Astrocyte of the spinal cord (primary cell): ENCODE results near the gene FAN1.

Source experiments
- DNase-seq: peaks from one replicate; pipeline ENCODE4 v3.0.0; 2011; ENCODE audit warnings: low read depth, low spot score
- H3K4me3 ChIP-seq: 2 replicates; pipeline ENCODE4 v1.5.1; 2011; ENCODE audit warnings: low read depth, mild to moderate bottlenecking, low read length, moderate library complexity
- CTCF ChIP-seq: IDR thresholded peaks from 2 replicates; pipeline ENCODE4 v1.5.1; 2012; ENCODE audit warnings: low read depth, mild to moderate bottlenecking, low read length, inconsistent platforms
- in situ Hi-C: cut with HindIII; loops from 2 replicates; pipeline ENCODE4 v1.10.0; 2017; ENCODE audit warnings: low sequenced_read_pairs

FAN1 gene

GRCh38 chr15:30903497-30904187 lies at the start of gene FAN1:
FAN1 (plus strand) TSS chr15:30903915; CDS start chr15:30904664, 749 bp downstream.
- H3K4me3 ChIP-seq, result peak within 1 kb of the TSS; percentile 69
- TF ChIP-seq CTCF, result no peak
- in situ Hi-C loops, result no loop called here
- DNase-seq, result peak; percentile 87

- in situ Hi-C loops, result no loop called here
- peak; percentile 79 for TF ChIP-seq CTCF
- DNase-seq, result peak; percentile 29
- no peak overlapping the region for H3K4me3 ChIP-seq
These were observed 44.4 kb upstream of the FAN1 start for GRCh38 chr15:30859091-30859874.

GRCh38 chr15:30865257-30865656 lies 38.5 kb upstream of the FAN1 start:
- in situ Hi-C loops, result no loop called here
- H3K4me3 ChIP-seq, result no peak overlapping the region
- DNase-seq, result no peak
- no peak for TF ChIP-seq CTCF

- H3K4me3 ChIP-seq, result no peak overlapping the region
- TF ChIP-seq CTCF, result no peak
- DNase-seq, result peak; percentile 4
- in situ Hi-C loops, result no loop called here
These were observed 33.0 kb upstream of the FAN1 start for GRCh38 chr15:30870681-30871080.

- DNase-seq, result peak; percentile 14
- no peak for TF ChIP-seq CTCF
These were observed 31.4 kb upstream of the FAN1 start for GRCh38 chr15:30872341-30872748.

GRCh38 chr15:30877070-30877469 lies 26.6 kb upstream of the FAN1 start:
- in situ Hi-C loops, result no loop called here
- no peak for TF ChIP-seq CTCF
- DNase-seq, result no peak

More at GRCh38 chr15:30872341-30872748, 31.4 kb upstream of the FAN1 start:
- in situ Hi-C loops, result no loop called here
- H3K4me3 ChIP-seq, result no peak overlapping the region

More at GRCh38 chr15:30877070-30877469, 26.6 kb upstream of the FAN1 start:
- H3K4me3 ChIP-seq, result no peak overlapping the region
